Right cardiac atrium (tissue), 5 donors: ENCODE results near the gene FNDC3B. TPM values are rescaled to one million over a fixed set of nuclear protein-coding genes. Genes with fewer than 3 reads are reported as not detected.
A peak's percentile ranks its signal among the peaks of the same experiment; 100 is the strongest.

Source experiments
- ATAC-seq, 2 donors: fragments of 200-7000 bp; cut with Tn5 transposase; one replicate each; pipeline versions ENCODE4 v1.8.0 to v1.9.1; 2020; ENCODE audit warnings: moderate library complexity in 2 of 2, mild to moderate bottlenecking in 1 of 2
- DNase-seq, 3 donors: peaks; one replicate each; pipeline ENCODE4 v3.0.0-alpha.2; 2020
- H3K27ac ChIP-seq: one replicate; pipeline ENCODE4 v1.5.1; 2013; ENCODE audit warnings: mild to moderate bottlenecking, low read length, control low read depth, moderate library complexity
- H3K27me3 ChIP-seq: one replicate; pipeline ENCODE4 v1.6.1; 2013; ENCODE audit not compliant: control insufficient read depth, insufficient read depth
- H3K4me1 ChIP-seq: one replicate; pipeline ENCODE4 v1.6.1; 2013; ENCODE audit warnings: low read length; ENCODE audit not compliant: control insufficient read depth, insufficient read depth
- H3K4me3 ChIP-seq: one replicate; pipeline ENCODE4 v1.5.1; 2013; ENCODE audit warnings: low read length, control low read depth
- H3K9me3 ChIP-seq: one replicate; pipeline ENCODE4 v1.6.1; 2013; ENCODE audit warnings: low read length; ENCODE audit not compliant: control insufficient read depth
- WGBS: extraction: QIAGEN DNeasy Blood & Tissue Kit; methylation state at CpG from one replicate; pipeline ENCODE4 v1.1.7; 2013; 5-methylcytosine and 5-hydroxymethylcytosine counted together
- intact Hi-C, 4 donors: fragments of 100-400 bp; cut with DNase I; formaldehyde crosslinking; loops; one replicate each; pipeline versions ENCODE4 v1.11.0 to v1.14.0; 2022 to 2023
- polyA plus RNA-seq: library from polyadenylated mRNA; stranded (reverse); fragments of 200-250 nt; gene quantifications from one replicate; pipeline ENCODE4 v1.2.3, GENCODE V29; 2013
- total RNA-seq, 4 donors: library from RNA; stranded (reverse); fragmentation: NEBNext Ultra II Directional; extraction: Animal tissue kit (Norgen Biotek cat#: 25700); gene quantifications; one replicate each; pipeline ENCODE4 v1.2.1, GENCODE V29; 2021
- donor health status: healthy with polysubstance abuse.
- donor health status: DM: no; HTN: yes; CAD: no.
- donor health status: DM: no; HTN: no; CAD: no.
- donor health status: DM: no; HTN: yes; CAD: no; lungs with severe emphysema.
- donor health status: DM: yes; HTN: yes; CAD: no.

Gene FNDC3B
- total and polyA plus RNA-seq, 5 donors, result 15.8 to 117 (median 83.0) TPM

DNA sequence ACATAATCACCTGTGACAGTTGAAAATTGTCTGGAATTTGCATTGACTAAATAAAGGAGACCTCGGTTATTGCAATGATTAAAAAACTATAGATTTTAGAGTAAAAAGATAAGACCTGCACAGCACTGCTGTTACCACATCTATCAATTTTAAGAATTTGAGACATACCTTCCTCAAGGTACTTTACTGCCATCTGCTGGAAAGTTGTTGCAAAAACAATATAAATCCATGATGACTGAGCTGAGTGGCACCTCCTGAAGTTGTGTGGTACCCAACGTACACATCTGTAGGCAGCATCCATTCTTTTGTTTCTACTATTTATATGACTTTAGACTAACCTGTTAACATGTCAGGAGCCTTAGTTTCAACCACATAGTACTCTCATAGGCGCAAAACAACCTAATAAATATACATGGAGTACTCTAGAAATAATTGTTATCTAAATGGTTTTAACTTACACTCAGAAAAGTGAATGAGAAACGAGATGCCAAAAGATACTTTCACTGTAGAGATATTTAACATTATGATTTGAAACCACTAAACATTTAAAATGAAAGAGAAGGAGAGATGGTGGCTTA, 302.2 kb downstream of the FNDC3B start:
- no peak for DNase-seq
- ATAC-seq, result peak; percentile 62 to 74
- Histone ChIP-seq H3K9me3 (no peaks in the 10 kb centered on the region), H3K4me1 (no peaks in the 10 kb centered on the region), H3K27ac (no peak overlapping the region), H3K4me3 (no peak overlapping the region), H3K27me3 (no peaks in the 10 kb centered on the region)
- 47% methylated on average over 4 of the region's 4 CpGs for WGBS
- intact Hi-C loops, result no loop called here

DNA sequence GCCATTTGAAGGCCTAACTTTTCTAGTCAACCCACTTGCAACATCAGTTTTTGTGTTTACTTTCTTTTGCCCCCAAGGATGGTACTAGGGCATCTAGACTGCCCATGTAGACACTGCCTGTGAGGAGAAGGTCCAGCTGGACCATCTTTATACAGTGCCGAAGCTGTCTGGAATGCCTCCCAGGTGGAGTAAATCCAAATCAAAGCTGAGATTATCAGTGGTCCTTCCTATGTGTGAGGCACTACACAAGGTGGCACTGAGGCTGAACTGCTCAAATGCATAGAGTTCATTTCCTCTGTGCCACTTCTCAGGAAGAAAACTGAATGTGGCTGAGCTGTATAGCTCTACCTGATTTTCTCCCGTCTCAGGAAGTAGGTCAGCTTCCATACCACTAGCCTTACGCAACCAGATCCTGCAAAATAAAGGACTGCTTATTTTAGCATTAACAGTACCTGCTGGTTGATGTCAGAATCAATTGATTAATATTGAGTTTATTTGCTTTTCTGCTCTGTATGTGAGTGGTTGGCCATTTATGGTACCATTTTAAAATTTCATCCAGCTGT, 302.8 kb downstream of the FNDC3B start:
- no peak for DNase-seq
- no peaks in the 10 kb centered on the region for H3K9me3 ChIP-seq
- H3K4me1 ChIP-seq, result no peaks in the 10 kb centered on the region
- no peaks in the 10 kb centered on the region for H3K27me3 ChIP-seq
- ATAC-seq, result peak in 1 of 2 donors; percentile 22
- WGBS, result 75% methylated on average over 3 of the region's 3 CpGs
- H3K27ac ChIP-seq, result no peak overlapping the region
- H3K4me3 ChIP-seq, result no peak overlapping the region
- intact Hi-C loops, result no loop called here

DNA sequence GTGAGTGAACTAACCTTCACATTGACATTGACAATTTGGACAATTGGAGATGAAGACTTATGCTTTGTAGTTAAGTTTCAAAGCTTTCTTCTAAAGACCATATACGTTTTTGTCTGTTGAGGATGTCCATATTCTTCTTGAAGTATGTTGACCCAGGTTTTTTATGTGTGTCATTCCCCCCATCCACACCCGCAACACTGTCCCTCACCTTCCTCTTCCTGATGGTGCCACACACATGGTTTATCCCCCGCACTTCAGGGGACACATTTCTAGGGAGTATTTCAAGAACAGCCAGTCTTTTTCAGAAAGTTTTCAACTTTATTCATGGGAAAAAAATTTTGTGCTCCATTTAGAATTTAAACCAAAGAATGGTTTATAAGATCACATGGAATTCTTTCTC, 303.7 kb downstream of the FNDC3B start:
- Histone ChIP-seq H3K27me3 (no peaks in the 10 kb centered on the region), H3K4me1 (no peaks in the 10 kb centered on the region), H3K4me3 (no peak overlapping the region), H3K9me3 (no peaks in the 10 kb centered on the region), H3K27ac (no peak overlapping the region)
- intact Hi-C loops, result no loop called here
- 89% methylated on average over 3 of the region's 3 CpGs for WGBS
- DNase-seq (no peak), ATAC-seq (no peak)

DNA sequence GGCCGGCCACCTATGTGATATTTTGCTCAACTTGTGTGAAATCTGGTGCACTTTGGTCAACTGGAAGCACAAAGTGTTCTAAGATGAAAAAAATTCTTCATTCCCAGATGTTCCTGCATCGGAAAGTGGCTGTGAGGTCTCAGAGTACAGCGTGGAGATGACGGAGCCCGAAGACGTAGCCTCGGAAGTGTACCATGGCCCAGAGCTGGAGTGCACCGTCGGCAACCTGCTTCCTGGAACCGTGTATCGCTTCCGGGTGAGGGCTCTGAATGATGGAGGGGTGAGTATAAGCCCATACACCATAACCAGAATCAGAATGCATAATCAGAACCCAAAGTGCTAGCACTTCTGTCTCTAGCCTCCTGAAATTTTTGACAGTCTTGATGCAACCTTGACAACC, 304.6 kb downstream of the FNDC3B start:
- Histone ChIP-seq H3K9me3 (no peaks in the 10 kb centered on the region), H3K4me3 (no peak overlapping the region), H3K4me1 (no peaks in the 10 kb centered on the region), H3K27ac (no peak overlapping the region), H3K27me3 (no peaks in the 10 kb centered on the region)
- WGBS, result 91% methylated on average over 12 of the region's 12 CpGs
- ATAC-seq (no peak), DNase-seq (no peak)
- intact Hi-C loops, result no loop called here

DNA sequence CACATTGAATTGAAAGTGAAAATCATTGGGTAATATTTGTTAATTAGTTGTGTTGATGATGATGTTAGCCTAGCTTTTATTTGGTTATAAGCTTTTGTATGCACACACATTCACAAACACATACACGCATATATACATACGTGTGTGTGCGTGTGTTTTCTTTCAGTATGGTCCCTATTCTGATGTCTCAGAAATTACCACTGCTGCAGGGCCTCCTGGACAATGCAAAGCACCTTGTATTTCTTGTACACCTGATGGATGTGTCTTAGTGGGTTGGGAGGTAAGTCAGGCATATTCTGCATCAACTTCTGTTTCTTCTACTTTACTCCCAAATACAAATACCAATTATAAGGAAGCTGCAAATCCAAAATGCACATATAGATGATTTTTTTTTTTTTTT, 306.8 kb downstream of the FNDC3B start:
- no peaks in the 10 kb centered on the region for H3K4me1 ChIP-seq
- intact Hi-C loops, result no loop called here

DNA sequence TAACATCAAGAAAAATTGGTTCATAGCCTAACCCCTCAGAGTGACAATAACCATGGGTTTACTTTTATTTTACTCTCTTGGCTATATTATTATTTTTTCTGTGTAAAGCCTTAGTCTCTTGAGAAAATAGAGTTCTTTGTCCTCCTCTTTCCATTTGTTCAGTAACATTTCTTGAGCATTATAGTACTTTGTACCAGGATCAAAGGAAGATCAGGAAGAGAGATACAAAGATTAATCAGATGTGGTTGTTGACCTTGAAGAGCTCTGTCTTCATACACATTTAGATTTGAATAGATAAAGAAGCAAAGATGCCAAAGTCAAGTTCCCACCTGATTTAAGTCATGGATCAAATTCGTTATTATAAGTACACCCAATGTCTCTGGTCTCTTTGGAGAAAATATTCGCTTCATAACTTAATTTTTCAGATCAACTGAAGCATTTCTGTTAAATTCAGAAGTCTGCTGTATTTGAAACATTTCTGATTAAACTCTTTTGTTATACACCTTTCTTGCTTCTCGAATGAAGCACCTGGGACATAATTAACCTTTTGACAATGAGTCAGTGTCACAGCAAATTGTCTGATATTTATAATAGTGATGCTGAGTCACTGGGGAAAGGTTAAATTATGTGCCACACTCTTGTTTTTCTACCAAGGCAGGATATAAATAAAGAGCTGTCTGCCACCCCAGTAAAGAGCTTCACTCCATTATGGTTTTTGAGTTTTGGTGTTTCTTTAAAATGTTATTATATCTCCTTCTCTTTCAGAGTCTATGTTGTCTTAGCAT, 308.7 kb downstream of the FNDC3B start:
- Histone ChIP-seq H3K4me1 (no peaks in the 10 kb centered on the region), H3K27me3 (no peaks in the 10 kb centered on the region), H3K9me3 (no peaks in the 10 kb centered on the region), H3K27ac (no peak overlapping the region), H3K4me3 (no peak overlapping the region)
- DNase-seq (no peak), ATAC-seq (no peak)
- intact Hi-C loops, result no loop called here
- WGBS, result 87% methylated on average over 3 of the region's 3 CpGs

More for the DNA sequence above, 306.8 kb downstream of the FNDC3B start:
- WGBS, result 78% methylated on average over 3 of the region's 3 CpGs
- H3K27me3 ChIP-seq, result no peaks in the 10 kb centered on the region
- H3K27ac ChIP-seq, result no peak overlapping the region
- ATAC-seq (no peak), DNase-seq (no peak)
- no peak overlapping the region for H3K4me3 ChIP-seq
- no peaks in the 10 kb centered on the region for H3K9me3 ChIP-seq

DNA sequence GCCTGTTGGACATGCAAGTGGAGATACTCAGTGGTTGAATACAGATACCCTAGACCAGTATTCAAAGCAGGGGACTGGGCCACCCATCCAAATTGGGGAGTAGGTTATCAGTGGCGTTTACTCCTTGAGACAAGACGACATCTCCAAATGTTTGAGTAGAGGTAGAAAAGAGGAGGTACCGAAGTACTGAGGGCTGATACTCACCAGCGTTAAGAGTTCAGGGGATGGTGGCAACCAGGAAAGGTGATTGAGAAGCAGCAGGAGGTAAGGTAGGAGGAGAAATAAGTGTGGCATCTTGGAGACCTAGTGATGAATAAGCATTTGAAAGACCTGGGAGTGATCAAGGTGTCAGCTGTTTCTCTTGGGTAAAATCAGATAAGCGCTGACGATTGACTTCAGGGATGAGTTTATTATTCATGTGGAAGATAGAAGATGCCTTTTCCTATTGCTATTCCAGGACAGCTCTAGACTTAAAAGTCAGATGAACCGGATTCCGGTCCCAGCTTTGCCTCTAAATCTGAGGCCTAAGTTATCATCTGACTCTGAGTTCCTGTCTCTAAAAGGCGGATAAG, 312.6 kb downstream of the FNDC3B start:
- Histone ChIP-seq H3K27me3 (no peaks in the 10 kb centered on the region), H3K4me3 (no peak overlapping the region), H3K4me1 (peaks cover 4% of the 10 kb centered on the region), H3K27ac (no peak overlapping the region), H3K9me3 (no peaks in the 10 kb centered on the region)
- DNase-seq, result no peak
- intact Hi-C loops, result no loop called here
- WGBS, result 88% methylated on average over 9 of the region's 9 CpGs
- no peak for ATAC-seq

DNA sequence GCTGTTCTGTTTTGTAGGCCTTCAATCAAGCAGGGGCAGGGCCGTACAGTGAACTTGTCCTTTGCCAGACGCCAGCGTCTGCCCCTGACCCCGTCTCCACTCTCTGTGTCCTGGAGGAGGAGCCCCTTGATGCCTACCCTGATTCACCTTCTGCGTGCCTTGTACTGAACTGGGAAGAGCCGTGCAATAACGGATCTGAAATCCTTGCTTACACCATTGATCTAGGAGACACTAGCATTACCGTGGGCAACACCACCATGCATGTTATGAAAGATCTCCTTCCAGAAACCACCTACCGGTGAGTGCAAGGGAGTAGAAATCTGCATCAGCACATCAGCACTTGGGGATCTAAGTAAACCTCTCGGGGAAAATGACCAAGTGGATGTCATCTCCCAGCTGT, 313.4 kb downstream of the FNDC3B start:
- no peaks in the 10 kb centered on the region for H3K9me3 ChIP-seq
- DNase-seq, result no peak
- no peak for ATAC-seq
- peaks cover 4% of the 10 kb centered on the region for H3K4me1 ChIP-seq
- no peaks in the 10 kb centered on the region for H3K27me3 ChIP-seq
- intact Hi-C loops, result no loop called here
- 92% methylated on average over 10 of the region's 10 CpGs for WGBS
- no peak overlapping the region for H3K4me3 ChIP-seq
- H3K27ac ChIP-seq, result no peak overlapping the region

DNA sequence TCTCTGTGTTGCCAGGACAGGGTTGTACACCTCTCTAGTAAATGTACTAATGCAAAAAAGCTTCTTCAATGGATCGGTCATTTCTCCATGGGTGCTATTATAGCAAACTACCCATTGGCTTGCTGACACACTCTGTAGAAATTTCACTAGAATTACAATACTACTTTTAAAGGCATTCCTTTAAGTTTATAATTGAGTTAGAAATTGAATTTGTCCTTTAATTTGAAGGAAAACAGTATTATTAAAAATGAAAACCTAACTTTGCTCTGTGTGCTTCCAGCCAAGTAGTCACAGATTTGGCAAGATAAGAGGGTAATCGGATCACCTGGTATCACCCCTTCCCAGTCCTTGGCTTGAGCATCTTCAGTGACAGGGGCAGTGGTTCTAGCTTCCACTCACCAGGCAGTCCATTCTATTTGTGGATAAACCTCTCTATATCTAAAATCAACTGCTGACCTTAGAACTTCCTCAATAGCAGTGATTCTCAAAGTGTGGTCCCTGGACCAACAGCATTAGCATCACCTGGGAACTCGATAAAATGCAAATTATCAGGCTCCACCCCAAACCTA, 315.6 kb downstream of the FNDC3B start:
- ATAC-seq, result no peak
- H3K4me1 ChIP-seq, result peaks cover 5% of the 10 kb centered on the region
- H3K27ac ChIP-seq, result no peak overlapping the region

DNA sequence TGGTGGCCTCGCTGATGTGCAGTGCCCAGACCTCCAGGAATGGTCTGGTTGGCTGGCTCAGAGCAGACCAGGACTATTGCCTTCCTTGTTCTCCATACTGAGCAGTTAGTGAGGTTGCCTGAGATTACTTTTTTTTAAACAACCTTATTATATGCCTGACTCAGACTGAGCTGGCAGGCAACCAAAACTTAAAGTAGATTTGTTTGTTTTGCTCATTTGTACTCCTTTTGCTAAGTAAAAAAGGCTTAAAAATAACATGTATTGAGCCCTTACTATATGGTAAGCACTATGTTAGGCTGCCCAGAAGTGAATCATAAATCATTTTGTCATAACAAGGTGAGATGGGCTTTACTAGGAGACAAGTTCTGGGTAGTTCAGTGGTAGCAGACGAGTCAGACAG, 316.5 kb downstream of the FNDC3B start:
- Histone ChIP-seq H3K27ac (no peak overlapping the region), H3K9me3 (no peaks in the 10 kb centered on the region), H3K27me3 (no peaks in the 10 kb centered on the region), H3K4me3 (no peak overlapping the region), H3K4me1 (peaks cover 5% of the 10 kb centered on the region)
- DNase-seq (no peak), ATAC-seq (peak; percentile 60 to 64)
- WGBS, result 74% methylated on average over 2 of the region's 2 CpGs
- intact Hi-C loops, result no loop called here

More for the DNA sequence above, 315.6 kb downstream of the FNDC3B start:
- WGBS, result 86% methylated on average over 3 of the region's 3 CpGs
- no peak overlapping the region for H3K4me3 ChIP-seq
- intact Hi-C loops, result no loop called here
- no peak for DNase-seq
- H3K27me3 ChIP-seq, result no peaks in the 10 kb centered on the region
- no peaks in the 10 kb centered on the region for H3K9me3 ChIP-seq

DNA sequence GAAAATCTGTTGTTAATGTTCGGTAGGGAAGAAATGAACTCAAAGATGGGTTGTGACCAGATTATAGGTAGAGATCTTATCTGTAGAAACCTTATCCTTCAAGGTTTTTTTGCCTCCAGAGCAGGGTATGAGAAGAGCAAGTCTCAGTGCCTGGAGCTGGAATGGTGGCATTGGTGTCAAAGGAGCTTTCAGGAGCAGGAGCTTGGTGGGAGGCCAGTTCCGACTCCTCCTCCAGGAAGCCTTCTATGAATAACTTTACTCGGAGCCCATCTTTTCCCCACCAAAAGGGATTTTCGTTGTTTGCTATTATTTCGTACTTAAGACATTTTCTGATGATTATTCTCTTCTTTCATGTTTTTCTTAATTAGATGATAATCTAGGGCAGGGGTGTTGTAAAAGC, 317.0 kb downstream of the FNDC3B start:
- H3K4me1 ChIP-seq, result peaks cover 5% of the 10 kb centered on the region
- 95% methylated on average over 5 of the region's 5 CpGs for WGBS
- no peak for ATAC-seq

More for the DNA sequence above, 317.0 kb downstream of the FNDC3B start:
- Histone ChIP-seq H3K27me3 (no peaks in the 10 kb centered on the region), H3K9me3 (no peaks in the 10 kb centered on the region), H3K27ac (no peak overlapping the region), H3K4me3 (no peak overlapping the region)
- no peak for DNase-seq
- intact Hi-C loops, result no loop called here
